Measurements from ENCODE around the gene GTF2H4. TPM values are rescaled to one million over a fixed set of nuclear protein-coding genes. Genes with fewer than 3 reads are reported as not detected.

Gene GTF2H4
- total and polyA plus RNA-seq, 2 experiments from 2014 or later = 13.6 to 15.2 TPM

DNA sequence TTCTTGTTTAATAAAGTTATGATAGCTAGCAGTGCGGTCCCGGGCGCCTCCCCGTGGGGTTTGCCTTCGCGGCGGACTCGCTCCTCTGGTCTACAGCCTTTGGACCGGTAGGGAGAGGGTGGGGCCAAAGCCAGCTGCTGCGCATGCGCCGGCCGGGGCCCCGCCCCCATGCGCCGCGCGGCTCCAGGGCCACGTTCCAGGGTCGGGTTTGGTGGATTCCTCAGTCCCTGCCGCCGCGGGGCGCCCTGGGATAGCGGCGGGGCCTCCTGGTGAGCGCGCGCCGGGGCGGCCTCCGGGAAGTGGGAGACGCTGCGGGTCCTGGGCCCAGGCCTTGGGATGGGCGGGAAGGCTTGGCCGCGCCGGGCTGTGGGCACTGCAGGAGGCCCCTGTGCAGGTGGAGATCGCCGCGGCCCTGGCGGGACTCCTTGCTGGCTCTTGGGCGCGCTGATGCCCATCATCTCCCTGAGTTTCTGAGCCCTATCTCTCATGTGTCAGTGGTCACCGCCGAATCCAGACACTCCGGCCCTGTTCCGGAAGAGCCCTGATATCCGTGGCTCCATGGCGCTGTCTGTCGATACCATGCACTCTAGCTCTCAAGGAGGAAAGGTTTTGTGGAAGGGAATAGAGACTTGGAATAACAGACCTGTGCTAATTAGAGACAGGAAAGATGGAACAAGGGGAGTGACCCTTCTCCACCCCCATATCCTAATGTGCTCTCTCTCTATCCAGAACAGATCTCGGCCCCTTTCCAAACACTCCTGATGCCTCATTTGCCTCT, 6.3 kb downstream of the GTF2H4 start, which contains the start of gene VARS2:
TSS of gene VARS2 (plus strand) at position 163 of the 778 bp plus-strand sequence. CDS start at position 762, 599 bp downstream.
- WGBS (ENCODE audit: low lambda C conversion rate, missing lambda C conversion rate) = 5% methylated on average over 39 of the region's 52 CpGs
- H3K4me1 ChIP-seq (ENCODE audit: insufficient read depth) = peaks cover 14% of the 10 kb centered on the region

DNA sequence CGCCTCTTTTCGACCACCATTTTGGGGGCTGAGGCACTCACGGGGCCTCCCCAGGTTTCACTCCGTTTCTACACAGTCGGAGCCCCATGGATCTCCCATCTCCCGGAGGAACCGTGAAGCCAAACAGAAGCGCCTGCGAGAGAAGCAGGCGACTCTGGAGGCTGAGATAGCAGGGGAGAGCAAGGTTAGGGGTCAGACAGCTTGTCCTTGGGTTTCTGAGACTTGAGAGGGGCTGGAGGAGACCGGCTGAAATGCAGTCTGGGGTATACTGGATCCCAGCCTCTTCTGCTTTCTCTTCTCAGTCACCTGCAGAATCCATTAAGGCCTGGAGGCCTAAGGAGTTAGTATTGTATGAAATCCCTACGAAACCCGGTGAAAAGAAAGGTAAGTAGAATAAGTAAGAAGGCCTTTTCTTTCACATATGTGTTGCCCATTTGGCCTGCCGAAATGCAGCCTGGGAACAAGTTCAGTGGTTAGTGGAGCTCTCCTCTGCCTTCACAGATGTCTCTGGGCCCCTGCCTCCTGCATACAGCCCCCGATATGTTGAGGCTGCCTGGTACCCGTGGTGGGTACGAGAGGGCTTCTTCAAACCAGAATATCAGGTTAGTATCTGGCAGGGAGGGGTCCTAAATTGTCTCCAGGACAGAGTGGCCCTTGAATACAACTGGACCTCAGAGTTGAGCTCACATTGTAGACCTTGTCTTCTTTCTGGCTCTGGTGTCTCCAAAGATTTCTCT, 7.0 kb downstream of the GTF2H4 start:
- H3K36me3 ChIP-seq (replicated peaks; ENCODE audit: insufficient read depth, low read depth) = no peaks in the 10 kb centered on the region

More for the DNA sequence above, 6.3 kb downstream of the GTF2H4 start, which contains the start of gene VARS2:
- peak within 1 kb of the TSS; percentile 75 for H2AFZ ChIP-seq
- H3K4me3 ChIP-seq = peak within 1 kb of the TSS; percentile 16
- H3K9me3 ChIP-seq (ENCODE audit: low read depth) = no peaks in the 10 kb centered on the region
- no peaks in the 10 kb centered on the region for H3K9me2 ChIP-seq (replicated peaks; ENCODE audit: insufficient read depth)
- TF ChIP-seq, protein P1, sequence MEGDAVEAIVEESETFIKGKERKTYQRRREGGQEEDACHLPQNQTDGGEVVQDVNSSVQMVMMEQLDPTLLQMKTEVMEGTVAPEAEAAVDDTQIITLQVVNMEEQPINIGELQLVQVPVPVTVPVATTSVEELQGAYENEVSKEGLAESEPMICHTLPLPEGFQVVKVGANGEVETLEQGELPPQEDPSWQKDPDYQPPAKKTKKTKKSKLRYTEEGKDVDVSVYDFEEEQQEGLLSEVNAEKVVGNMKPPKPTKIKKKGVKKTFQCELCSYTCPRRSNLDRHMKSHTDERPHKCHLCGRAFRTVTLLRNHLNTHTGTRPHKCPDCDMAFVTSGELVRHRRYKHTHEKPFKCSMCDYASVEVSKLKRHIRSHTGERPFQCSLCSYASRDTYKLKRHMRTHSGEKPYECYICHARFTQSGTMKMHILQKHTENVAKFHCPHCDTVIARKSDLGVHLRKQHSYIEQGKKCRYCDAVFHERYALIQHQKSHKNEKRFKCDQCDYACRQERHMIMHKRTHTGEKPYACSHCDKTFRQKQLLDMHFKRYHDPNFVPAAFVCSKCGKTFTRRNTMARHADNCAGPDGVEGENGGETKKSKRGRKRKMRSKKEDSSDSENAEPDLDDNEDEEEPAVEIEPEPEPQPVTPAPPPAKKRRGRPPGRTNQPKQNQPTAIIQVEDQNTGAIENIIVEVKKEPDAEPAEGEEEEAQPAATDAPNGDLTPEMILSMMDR (IDR thresholded peaks at IDR 0.05; ENCODE audit: poor library complexity) = peak; percentile 39
- TF ChIP-seq EZH2 (IDR thresholded peaks at IDR 0.05; ENCODE audit: borderline replicate concordance) (no peak), EZH2phosphoT487 (IDR thresholded peaks at IDR 0.05; ENCODE audit: low read depth, severe bottlenecking, unreplicated experiment) (no peak)
- peak within 1 kb of the TSS; percentile 84 for H3K4me2 ChIP-seq
- no peaks in the 10 kb centered on the region for H4K20me1 ChIP-seq (ENCODE audit: insufficient read depth, poor library complexity, severe bottlenecking)
- peak within 1 kb of the TSS; percentile 90 for H3K27ac ChIP-seq
- no peaks in the 10 kb centered on the region for H3K27me3 ChIP-seq
- peak; percentile 97 for DNase-seq (ENCODE audit: low spot score)
- no peaks in the 10 kb centered on the region for H3K36me3 ChIP-seq (replicated peaks; ENCODE audit: insufficient read depth, low read depth)
- H3K79me2 ChIP-seq = peaks cover 4% of the 10 kb centered on the region

DNA sequence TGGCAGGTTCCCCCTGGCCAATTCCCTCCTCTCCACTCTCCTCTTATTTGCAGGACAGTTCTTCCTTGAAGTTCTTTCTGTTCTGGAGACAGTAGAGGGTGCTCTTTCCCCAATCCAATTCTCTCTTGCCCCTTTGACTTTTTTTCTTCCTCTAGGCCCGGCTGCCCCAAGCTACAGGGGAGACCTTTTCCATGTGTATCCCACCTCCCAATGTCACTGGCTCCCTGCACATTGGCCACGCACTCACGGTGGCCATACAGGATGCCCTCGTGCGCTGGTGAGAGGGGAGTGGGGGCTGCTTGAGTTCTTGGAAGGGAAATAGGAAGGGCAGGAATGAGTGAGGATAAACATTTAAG, 7.6 kb downstream of the GTF2H4 start:
- no peaks in the 10 kb centered on the region for H3K79me2 ChIP-seq
- 33% methylated on average over 5 of the region's 5 CpGs for WGBS (ENCODE audit: low lambda C conversion rate, missing lambda C conversion rate)
- peak overlapping the region; percentile 84 for H3K4me2 ChIP-seq
- H2AFZ ChIP-seq = no peak overlapping the region
- peak; percentile 74 for DNase-seq (ENCODE audit: low spot score)
- no peaks in the 10 kb centered on the region for H3K27me3 ChIP-seq
- no peaks in the 10 kb centered on the region for H3K9me3 ChIP-seq (ENCODE audit: low read depth)
- H3K4me3 ChIP-seq = no peak overlapping the region
- no peak for TF ChIP-seq EZH2 (IDR thresholded peaks at IDR 0.05; ENCODE audit: borderline replicate concordance)
- TF ChIP-seq, protein P1 (IDR thresholded peaks at IDR 0.05; ENCODE audit: poor library complexity) = peak; percentile 69
- peaks cover 14% of the 10 kb centered on the region for H3K4me1 ChIP-seq (ENCODE audit: insufficient read depth)
- H3K9me2 ChIP-seq (replicated peaks; ENCODE audit: insufficient read depth) = no peaks in the 10 kb centered on the region
- no peaks in the 10 kb centered on the region for H3K36me3 ChIP-seq (replicated peaks; ENCODE audit: insufficient read depth, low read depth)
- H4K20me1 ChIP-seq (ENCODE audit: insufficient read depth, poor library complexity, severe bottlenecking) = no peaks in the 10 kb centered on the region
- H3K27ac ChIP-seq = peak overlapping the region; percentile 90

More for the DNA sequence above, 7.0 kb downstream of the GTF2H4 start:
- 71% methylated on average over 17 of the region's 17 CpGs for WGBS (ENCODE audit: low lambda C conversion rate, missing lambda C conversion rate)
- Histone ChIP-seq H4K20me1 (ENCODE audit: insufficient read depth, poor library complexity, severe bottlenecking) (no peaks in the 10 kb centered on the region), H3K9me3 (ENCODE audit: low read depth) (no peaks in the 10 kb centered on the region), H3K27ac (peak overlapping the region; percentile 90), H3K27me3 (no peaks in the 10 kb centered on the region), H3K4me3 (no peak overlapping the region), H3K79me2 (no peaks in the 10 kb centered on the region), H3K4me1 (ENCODE audit: insufficient read depth) (peaks cover 14% of the 10 kb centered on the region), H3K9me2 (replicated peaks; ENCODE audit: insufficient read depth) (no peaks in the 10 kb centered on the region), H3K4me2 (peak overlapping the region; percentile 84), H2AFZ (peak overlapping the region; percentile 75)
- DNase-seq (ENCODE audit: low spot score) = no peak
- TF ChIP-seq EZH2 (IDR thresholded peaks at IDR 0.05; ENCODE audit: borderline replicate concordance) = no peak
- no peak for TF ChIP-seq EZH2phosphoT487 (IDR thresholded peaks at IDR 0.05; ENCODE audit: low read depth, severe bottlenecking, unreplicated experiment)
- TF ChIP-seq, protein P1 (IDR thresholded peaks at IDR 0.05; ENCODE audit: poor library complexity) = no peak

Data from hepatocyte (in vitro differentiated cells).